Fibroblast of skin of right biceps (primary cell): Measurements from ENCODE around the gene NRIP3.
"Not testable (repeated sequence)": the region's sequence is repeated elsewhere in the genome, so short reads cannot be mapped to it uniquely, and the experiment has no call there.

Experiments
- DNase-seq: peaks from one replicate; pipeline ENCODE4 v3.0.0-alpha.2; 2013

The NRIP3 gene

GRCh38 chr11:9015677-9016076, 11.9 kb upstream of the NRIP3 start:
- DNase-seq = peak; percentile 66

GRCh38 chr11:9014826-9015225, 11.0 kb upstream of the NRIP3 start:
- DNase-seq = no peak

- no peak for DNase-seq
Observed at GRCh38 chr11:9013373-9013772, 9.6 kb upstream of the NRIP3 start.

- DNase-seq = not testable (repeated sequence)
Observed at GRCh38 chr11:9009538-9009937, 5.7 kb upstream of the NRIP3 start.

GRCh38 chr11:9008661-9009060, 4.9 kb upstream of the NRIP3 start:
- no peak for DNase-seq

- DNase-seq = no peak
Observed at GRCh38 chr11:9008011-9008550, 4.3 kb upstream of the NRIP3 start.

- no peak for DNase-seq
Observed at GRCh38 chr11:9005087-9005486, 1.3 kb upstream of the NRIP3 start.

- DNase-seq = no peak
Observed at GRCh38 chr11:9004183-9004926, 554 bp upstream of the NRIP3 start.

GRCh38 chr11:9002920-9003572, 755 bp downstream of the NRIP3 start:
- no peak for DNase-seq

GRCh38 chr11:9001736-9002135, 2.1 kb downstream of the NRIP3 start:
- DNase-seq = peak; percentile 92

- DNase-seq = no peak
Observed at GRCh38 chr11:8998017-8998416, 5.8 kb downstream of the NRIP3 start.

GRCh38 chr11:8997451-8997850, 6.3 kb downstream of the NRIP3 start:
- no peak for DNase-seq

GRCh38 chr11:8989453-8989852, 14.3 kb downstream of the NRIP3 start:
- DNase-seq = peak; percentile 75

GRCh38 chr11:8988329-8989234, 15.2 kb downstream of the NRIP3 start:
- DNase-seq = peak; percentile 66

GRCh38 chr11:8987446-8987845, 16.4 kb downstream of the NRIP3 start:
- no peak for DNase-seq

- not testable (repeated sequence) for DNase-seq
Observed at GRCh38 chr11:8986772-8987171, 17.0 kb downstream of the NRIP3 start.

GRCh38 chr11:8985462-8985861, 18.3 kb downstream of the NRIP3 start:
- no peak for DNase-seq

- no peak for DNase-seq
Observed at GRCh38 chr11:8983552-8983951, 20.2 kb downstream of the NRIP3 start.

- no peak for DNase-seq
Observed at GRCh38 chr11:8980485-8980884, 23.3 kb downstream of the NRIP3 start.

GRCh38 chr11:8979365-8979764, 24.4 kb downstream of the NRIP3 start:
- DNase-seq = not testable (repeated sequence)

GRCh38 chr11:8973121-8973520, 30.7 kb downstream of the NRIP3 start:
- DNase-seq = no peak

- DNase-seq = no peak
Observed at GRCh38 chr11:8971924-8972316, 31.9 kb downstream of the NRIP3 start.

- no peak for DNase-seq
Observed at GRCh38 chr11:8971196-8971923, 32.4 kb downstream of the NRIP3 start.
